GM12878 (cell line): ENCODE data around the gene XG. TPM values are rescaled to one million over a fixed set of nuclear protein-coding genes. Genes with fewer than 3 reads are reported as not detected.

ENCODE experiments used
- BMI1 ChIP-seq: fragments of 450-650 bp; IDR thresholded peaks from 2 replicates; pipeline ENCODE4 v1.6.1; 2016; ENCODE audit warnings: mild to moderate bottlenecking, moderate library complexity, borderline replicate concordance
- CBX5 ChIP-seq: sonication (generic); IDR thresholded peaks from 2 replicates; pipeline ENCODE4 v1.6.1; 2016; ENCODE audit warnings: low read depth, moderate library complexity, mild to moderate bottlenecking, inconsistent platforms
- CEBPZ ChIP-seq: fragments of 150-350 bp; IDR thresholded peaks from 2 replicates; pipeline ENCODE4 v1.6.1; 2016; ENCODE audit warnings: low read depth, low read length
- ETV6 ChIP-seq, 2 experiments: fragments of 450-650 bp in 1 of 2; IDR thresholded peaks in 1 of 2; conservative IDR thresholded peaks in 1 of 2; 2 replicates each; pipeline ENCODE4 v1.6.1; 2014; ENCODE audit warnings: antibody characterized with exemption in 1 of 2, borderline replicate concordance in 1 of 2, low read depth in 1 of 2, mild to moderate bottlenecking in 1 of 2, moderate library complexity in 1 of 2
- IRF3 ChIP-seq: fragments of 450-650 bp; IDR thresholded peaks from 2 replicates; pipeline ENCODE4 v1.6.1; 2014; ENCODE audit warnings: mild to moderate bottlenecking
- IRF4 ChIP-seq: IDR thresholded peaks from 2 replicates; pipeline ENCODE4 v1.6.1; 2011; ENCODE audit warnings: low read depth, low read length
- JUNB ChIP-seq: IDR thresholded peaks from 2 replicates; pipeline ENCODE4 v1.6.1; 2016; ENCODE audit warnings: antibody characterized with exemption, mild to moderate bottlenecking
- KAT2A ChIP-seq: conservative IDR thresholded peaks from 2 replicates; pipeline ENCODE4 v1.6.1; 2011; ENCODE audit warnings: low read depth, low read length; ENCODE audit not compliant: control insufficient read depth
- MEF2B ChIP-seq: fragments of 450-650 bp; IDR thresholded peaks from 2 replicates; pipeline ENCODE4 v1.6.1; 2018; ENCODE audit warnings: mild to moderate bottlenecking, moderate library complexity; ENCODE audit not compliant: partially characterized antibody, poor library complexity, severe bottlenecking
- MTA3 ChIP-seq: IDR thresholded peaks from 2 replicates; pipeline ENCODE4 v1.6.1; 2012; ENCODE audit warnings: low read length, inconsistent platforms, borderline replicate concordance
- MYB ChIP-seq: fragments of 150-350 bp; IDR thresholded peaks from 2 replicates; pipeline ENCODE4 v1.6.1; 2014; ENCODE audit warnings: mild to moderate bottlenecking, low read depth, low read length, borderline replicate concordance
- NKRF ChIP-seq: fragments of 450-650 bp; conservative IDR thresholded peaks from 2 replicates; pipeline ENCODE4 v1.6.1; 2017; ENCODE audit warnings: mild to moderate bottlenecking, moderate library complexity
- PML ChIP-seq: IDR thresholded peaks from 2 replicates; pipeline ENCODE4 v1.6.1; 2012; ENCODE audit warnings: low read length, inconsistent platforms
- POLR2AphosphoS2 ChIP-seq: IDR thresholded peaks from 2 replicates; pipeline ENCODE4 v1.6.1; 2011; ENCODE audit warnings: low read depth, mild to moderate bottlenecking, low read length, improper control_type of control experiment, moderate library complexity
- RFX5 ChIP-seq: IDR thresholded peaks from 2 replicates; pipeline ENCODE4 v1.6.1; 2011; ENCODE audit warnings: low read depth, low read length, improper control_type of control experiment
- SMAD5 ChIP-seq: IDR thresholded peaks from 2 replicates; pipeline ENCODE4 v1.6.1; 2016; ENCODE audit warnings: antibody characterized with exemption, low read depth
- SPI1 ChIP-seq: IDR thresholded peaks from 2 replicates; pipeline ENCODE4 v1.6.1; 2011; ENCODE audit warnings: low read depth, mild to moderate bottlenecking, low read length, moderate library complexity, borderline replicate concordance; ENCODE audit not compliant: insufficient read depth
- SRF ChIP-seq, 2 experiments: IDR thresholded peaks; 2 replicates each; pipeline ENCODE4 v1.6.1; 2011; ENCODE audit warnings: low read depth in 2 of 2, low read length in 2 of 2, mild to moderate bottlenecking in 1 of 2, moderate library complexity in 1 of 2
- STAT1 ChIP-seq: fragments of 450-650 bp; conservative IDR thresholded peaks from 2 replicates; pipeline ENCODE4 v1.6.1; 2014; ENCODE audit warnings: antibody characterized with exemption, mild to moderate bottlenecking
- STAT3 ChIP-seq: IDR thresholded peaks from 2 replicates; pipeline ENCODE4 v1.6.1; 2011; ENCODE audit warnings: low read depth, low read length, improper control_type of control experiment
- TCF7 ChIP-seq: IDR thresholded peaks from 2 replicates; pipeline ENCODE4 v1.6.1; 2014; ENCODE audit warnings: antibody characterized with exemption, borderline replicate concordance
- WRNIP1 ChIP-seq: IDR thresholded peaks from 2 replicates; pipeline ENCODE4 v1.6.1; 2011; ENCODE audit warnings: low read depth, low read length, improper control_type of control experiment, borderline replicate concordance
- polyA plus RNA-seq, 11 experiments: library from polyadenylated mRNA; depleted of rRNA in 4 of 11; unstranded in 6 of 11; stranded (reverse) in 5 of 11; fragments of >200 nt; fragmentation: Nextera tagmentation in 4 of 11; fragmentation: Illumina TruSeq in 1 of 11; extraction: Ambion mirVana in 4 of 11; extraction: Trizol in 1 of 11; gene quantifications; 1 replicate in 1 of 11; 2 replicates in 10 of 11; pipeline versions ENCODE4 v1.2.1 to v1.2.3, GENCODE V29; 2011 to 2016; ENCODE audit warnings: inconsistent platforms in 2 of 11, missing spikeins in 2 of 11, low read depth in 1 of 11
- total RNA-seq, 4 experiments: library from RNA; depleted of rRNA in 3 of 4; stranded (reverse); fragments of >200 nt in 3 of 4; fragmentation: Illumina TruSeq in 1 of 4; extraction: Trizol in 1 of 4; gene quantifications; 2 replicates each; pipeline versions ENCODE4 v1.2.1 to v1.2.3, GENCODE V29; 2013 to 2021

Gene XG
- total and polyA plus RNA-seq, 10 of the 15 experiments (the other 5 are each of a cell fraction or from before 2014, with no cell fraction given), result not detected

GRCh38 chrX:2707334-2707760 lies 44.5 kb upstream of the XG start (continued):
- TF ChIP-seq NKRF (no peak), POLR2AphosphoS2 (no peak), BMI1 (no peak), PML (no peak), CBX5 (no peak), STAT3 (no peak), IRF4 (0 out of 2 replicates have a peak, but pooled peaks have one; percentile 5), JUNB (0 out of 2 replicates have a peak, but pooled peaks have one; percentile 31), CEBPZ (no peak), SRF (IDR thresholded peaks at IDR 0.05; ENCODE audit: low read depth in 2 of 2, low read length in 2 of 2) (no peak), SPI1 (peak; percentile 49; the same call in 1 of the 2 replicates), MEF2B (peak; percentile 67), IRF3 (no peak), ETV6 (conservative IDR thresholded peaks at IDR 0.05 in 1 of 2, IDR thresholded peaks at IDR 0.05 in 1 of 2; ENCODE audit: borderline replicate concordance in 1 of 2, low read depth in 1 of 2) (peak in 1 of 2 experiments; percentile 87; a peak in 2 of 4 replicates), MYB (no peak), WRNIP1 (no peak), SMAD5 (no peak), MTA3 (no peak), STAT1 (no peak), KAT2A (no peak), TCF7 (no peak), RFX5 (no peak)
- TF ChIP-seq, all 136 proteins: peak for 44
